Measurements from ENCODE around the gene PANX2. TPM values are rescaled to one million over a fixed set of nuclear protein-coding genes. Genes with fewer than 3 reads are reported as not detected.

PANX2 gene
- polyA plus RNA-seq, 1 experiment, result 1.4 TPM

GRCh38 chr22:50211147-50211546 is 40.6 kb downstream of the PANX2 start:
- no peak for TF ChIP-seq CTCF (IDR thresholded peaks at IDR 0.05; ENCODE audit: insufficient read depth, low read depth, low read length)
- CTCF ChIA-PET, result interaction anchor here (0.6 to 1.7 kb wide), 6 partner anchors 10 to 280 kb away, joined by 3 to 10 read pairs (median 4); no protein-coding TSS in a partner anchor

GRCh38 chr22:50213263-50213662 is 42.7 kb downstream of the PANX2 start:
- H3K27me3 ChIP-seq (ENCODE audit: control insufficient read depth, insufficient read depth, low read length), result no peaks in the 10 kb centered on the region
- POLR2A ChIA-PET, result no interaction called here
- H3K4me3 ChIP-seq (ENCODE audit: low read depth, low read length), result no peak overlapping the region
- CTCF ChIA-PET, result interaction anchor here (1.1 kb wide), 1 partner anchor 283 kb away, joined by 3 read pairs; no protein-coding TSS in a partner anchor
- H3K36me3 ChIP-seq (ENCODE audit: control insufficient read depth, insufficient read depth, low read length), result peaks cover 46% of the 10 kb centered on the region
- no peak for DNase-seq (ENCODE audit: low read depth)
- TF ChIP-seq CTCF (IDR thresholded peaks at IDR 0.05; ENCODE audit: insufficient read depth, low read depth, low read length), result no peak

More at GRCh38 chr22:50211147-50211546, 40.6 kb downstream of the PANX2 start:
- Histone ChIP-seq H3K27me3 (ENCODE audit: control insufficient read depth, insufficient read depth, low read length) (no peaks in the 10 kb centered on the region), H3K36me3 (ENCODE audit: control insufficient read depth, insufficient read depth, low read length) (peaks cover 35% of the 10 kb centered on the region), H3K4me3 (ENCODE audit: low read depth, low read length) (no peak overlapping the region)
- no peak for DNase-seq (ENCODE audit: low read depth)
- POLR2A ChIA-PET, result no interaction called here

- Histone ChIP-seq H3K27me3 (ENCODE audit: control insufficient read depth, insufficient read depth, low read length) (no peaks in the 10 kb centered on the region), H3K36me3 (ENCODE audit: control insufficient read depth, insufficient read depth, low read length) (peaks cover 53% of the 10 kb centered on the region), H3K4me3 (ENCODE audit: low read depth, low read length) (no peak overlapping the region)
- ChIA-PET POLR2A (no interaction called here), CTCF (interaction anchor here (0.7 to 2.9 kb wide), 3 partner anchors 9 to 21 kb away, joined by 3 to 10 read pairs (median 3); no protein-coding TSS in a partner anchor)
- no peak for TF ChIP-seq CTCF (IDR thresholded peaks at IDR 0.05; ENCODE audit: insufficient read depth, low read depth, low read length)
- DNase-seq (ENCODE audit: low read depth), result no peak
Observed at GRCh38 chr22:50215297-50216054, 44.9 kb downstream of the PANX2 start.

- ChIA-PET POLR2A (no interaction called here), CTCF (interaction anchor here (0.7 to 2.9 kb wide), 3 partner anchors 8 to 20 kb away, joined by 3 to 10 read pairs (median 3); no protein-coding TSS in a partner anchor)
- H3K36me3 ChIP-seq (ENCODE audit: control insufficient read depth, insufficient read depth, low read length), result peaks cover 53% of the 10 kb centered on the region
- H3K27me3 ChIP-seq (ENCODE audit: control insufficient read depth, insufficient read depth, low read length), result no peaks in the 10 kb centered on the region
- no peak for DNase-seq (ENCODE audit: low read depth)
- H3K4me3 ChIP-seq (ENCODE audit: low read depth, low read length), result no peak overlapping the region
- TF ChIP-seq CTCF (IDR thresholded peaks at IDR 0.05; ENCODE audit: insufficient read depth, low read depth, low read length), result no peak
Observed at GRCh38 chr22:50216055-50216683, 45.6 kb downstream of the PANX2 start.
